ENCODE data around the gene KCNJ16.

Gene KCNJ16

GRCh38 chr17:70107904-70108565, 33.0 kb downstream of the KCNJ16 start:
- no peak for TF ChIP-seq CTCF (IDR thresholded peaks at IDR 0.05; ENCODE audit: low read depth, low read length, missing control alignments)
- H3K4me3 ChIP-seq (replicated peaks; ENCODE audit: low read depth, low read length) = no peak overlapping the region
- DNase-seq (ENCODE audit: extremely low read depth, low read depth) = no peak

GRCh38 chr17:70109497-70109896, 34.5 kb downstream of the KCNJ16 start:
- no peak overlapping the region for H3K4me3 ChIP-seq (replicated peaks; ENCODE audit: low read depth, low read length)
- DNase-seq (ENCODE audit: extremely low read depth, low read depth) = no peak
- TF ChIP-seq CTCF (IDR thresholded peaks at IDR 0.05; ENCODE audit: low read depth, low read length, missing control alignments) = no peak

GRCh38 chr17:70110443-70110880, 35.4 kb downstream of the KCNJ16 start:
- TF ChIP-seq CTCF (IDR thresholded peaks at IDR 0.05; ENCODE audit: low read depth, low read length, missing control alignments) = no peak
- no peak overlapping the region for H3K4me3 ChIP-seq (replicated peaks; ENCODE audit: low read depth, low read length)
- no peak for DNase-seq (ENCODE audit: extremely low read depth, low read depth)

- no peak for TF ChIP-seq CTCF (IDR thresholded peaks at IDR 0.05; ENCODE audit: low read depth, low read length, missing control alignments)
- H3K4me3 ChIP-seq (replicated peaks; ENCODE audit: low read depth, low read length) = no peak overlapping the region
- DNase-seq (ENCODE audit: extremely low read depth, low read depth) = no peak
These were observed 36.2 kb downstream of the KCNJ16 start for GRCh38 chr17:70111201-70111600.

- no peak for TF ChIP-seq CTCF (IDR thresholded peaks at IDR 0.05; ENCODE audit: low read depth, low read length, missing control alignments)
- no peak for DNase-seq (ENCODE audit: extremely low read depth, low read depth)
- no peak overlapping the region for H3K4me3 ChIP-seq (replicated peaks; ENCODE audit: low read depth, low read length)
These were observed 39.4 kb downstream of the KCNJ16 start for GRCh38 chr17:70114405-70114804.

GRCh38 chr17:70115126-70115525, 40.1 kb downstream of the KCNJ16 start:
- DNase-seq (ENCODE audit: extremely low read depth, low read depth) = no peak

More at GRCh38 chr17:70115126-70115525, 40.1 kb downstream of the KCNJ16 start:
- TF ChIP-seq CTCF (IDR thresholded peaks at IDR 0.05; ENCODE audit: low read depth, low read length, missing control alignments) = no peak
- H3K4me3 ChIP-seq (replicated peaks; ENCODE audit: low read depth, low read length) = no peak overlapping the region

Data from HFF-Myc (cell line).